Ecto neural progenitor cell (in vitro differentiated cells): ENCODE measurements around the gene NAV3.

Source experiments
- DNase-seq: peaks from one replicate; pipeline ENCODE4 v3.0.0-alpha.2; 2018; ENCODE audit warnings: low spot score

NAV3 gene

GRCh38 chr12:77830583-77831351 is at the start of gene NAV3:
Gene NAV3, plus strand, starts transcription at chr12:77830894. Its CDS starts 568 bp downstream, at chr12:77831462.
- DNase-seq, result no peak

- DNase-seq, result no peak
These were observed 48.7 kb upstream of the NAV3 start for GRCh38 chr12:77782034-77782433.

GRCh38 chr12:77782766-77783165 is 47.9 kb upstream of the NAV3 start:
- DNase-seq, result no peak

GRCh38 chr12:77785211-77785610 is 45.5 kb upstream of the NAV3 start:
- DNase-seq, result no peak

GRCh38 chr12:77786675-77787074 is 44.0 kb upstream of the NAV3 start:
- no peak for DNase-seq

- no peak for DNase-seq
These were observed 42.2 kb upstream of the NAV3 start for GRCh38 chr12:77788231-77789168.

- DNase-seq, result no peak
These were observed 35.0 kb upstream of the NAV3 start for GRCh38 chr12:77795699-77796098.

- no peak for DNase-seq
These were observed 33.9 kb upstream of the NAV3 start for GRCh38 chr12:77796775-77797174.

GRCh38 chr12:77800501-77800900 is 30.2 kb upstream of the NAV3 start:
- no peak for DNase-seq

GRCh38 chr12:77808534-77808933 is 22.2 kb upstream of the NAV3 start:
- no peak for DNase-seq

- no peak for DNase-seq
These were observed 17.1 kb upstream of the NAV3 start for GRCh38 chr12:77813558-77813957.

- no peak for DNase-seq
These were observed 16.3 kb upstream of the NAV3 start for GRCh38 chr12:77814386-77814785.

GRCh38 chr12:77816196-77816595 is 14.5 kb upstream of the NAV3 start:
- no peak for DNase-seq

- no peak for DNase-seq
These were observed 13.4 kb upstream of the NAV3 start for GRCh38 chr12:77817276-77817675.

GRCh38 chr12:77818351-77818750 is 12.3 kb upstream of the NAV3 start:
- no peak for DNase-seq

GRCh38 chr12:77821699-77822203 is 8.9 kb upstream of the NAV3 start:
- no peak for DNase-seq

- no peak for DNase-seq
These were observed 2.6 kb downstream of the NAV3 start for GRCh38 chr12:77833329-77833728.

GRCh38 chr12:77834618-77835017 is 3.9 kb downstream of the NAV3 start:
- no peak for DNase-seq

GRCh38 chr12:77835969-77836368 is 5.3 kb downstream of the NAV3 start:
- DNase-seq, result no peak

- DNase-seq, result no peak
These were observed 7.2 kb downstream of the NAV3 start for GRCh38 chr12:77837876-77838291.

GRCh38 chr12:77841521-77841920 is 10.8 kb downstream of the NAV3 start:
- DNase-seq, result no peak

GRCh38 chr12:77842430-77842829 is 11.7 kb downstream of the NAV3 start:
- no peak for DNase-seq

- no peak for DNase-seq
These were observed 15.1 kb downstream of the NAV3 start for GRCh38 chr12:77845831-77846230.
